ENCODE measurements around the gene HBP1.
"Not testable (repeated sequence)": the region's sequence is repeated elsewhere in the genome, so short reads cannot be mapped to it uniquely, and the experiment has no call there.

The HBP1 gene

DNA sequence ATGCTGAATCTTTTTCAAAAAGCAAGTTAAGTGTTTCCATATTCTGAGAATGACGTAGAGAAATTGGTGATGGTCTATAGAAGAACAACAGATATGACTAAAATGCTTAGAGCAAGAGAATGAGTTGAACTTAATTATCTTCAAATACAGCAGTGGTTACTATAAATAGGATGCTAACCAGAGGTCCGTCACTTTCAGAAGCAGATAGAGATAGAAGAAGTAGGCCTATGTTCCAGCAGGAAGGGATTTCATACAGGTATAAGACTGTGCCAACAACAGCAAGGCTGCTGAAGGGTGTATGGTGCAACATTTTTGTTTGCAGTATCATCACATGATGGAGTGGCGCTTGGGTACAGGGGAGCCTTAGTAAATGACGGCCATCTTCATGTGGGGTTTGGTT is 68.6 kb downstream of the HBP1 start:
- H3K4me3 ChIP-seq (ENCODE audit: low read depth, low read length) = no peak overlapping the region
- DNase-seq (ENCODE audit: low read depth, low spot score) = no peak
- in situ Hi-C loops (cut with HindIII; ENCODE audit: low sequenced_read_pairs) = no loop called here
- TF ChIP-seq, protein P1, sequence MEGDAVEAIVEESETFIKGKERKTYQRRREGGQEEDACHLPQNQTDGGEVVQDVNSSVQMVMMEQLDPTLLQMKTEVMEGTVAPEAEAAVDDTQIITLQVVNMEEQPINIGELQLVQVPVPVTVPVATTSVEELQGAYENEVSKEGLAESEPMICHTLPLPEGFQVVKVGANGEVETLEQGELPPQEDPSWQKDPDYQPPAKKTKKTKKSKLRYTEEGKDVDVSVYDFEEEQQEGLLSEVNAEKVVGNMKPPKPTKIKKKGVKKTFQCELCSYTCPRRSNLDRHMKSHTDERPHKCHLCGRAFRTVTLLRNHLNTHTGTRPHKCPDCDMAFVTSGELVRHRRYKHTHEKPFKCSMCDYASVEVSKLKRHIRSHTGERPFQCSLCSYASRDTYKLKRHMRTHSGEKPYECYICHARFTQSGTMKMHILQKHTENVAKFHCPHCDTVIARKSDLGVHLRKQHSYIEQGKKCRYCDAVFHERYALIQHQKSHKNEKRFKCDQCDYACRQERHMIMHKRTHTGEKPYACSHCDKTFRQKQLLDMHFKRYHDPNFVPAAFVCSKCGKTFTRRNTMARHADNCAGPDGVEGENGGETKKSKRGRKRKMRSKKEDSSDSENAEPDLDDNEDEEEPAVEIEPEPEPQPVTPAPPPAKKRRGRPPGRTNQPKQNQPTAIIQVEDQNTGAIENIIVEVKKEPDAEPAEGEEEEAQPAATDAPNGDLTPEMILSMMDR (IDR thresholded peaks at IDR 0.05; ENCODE audit: low read depth, low read length) = no peak

DNA sequence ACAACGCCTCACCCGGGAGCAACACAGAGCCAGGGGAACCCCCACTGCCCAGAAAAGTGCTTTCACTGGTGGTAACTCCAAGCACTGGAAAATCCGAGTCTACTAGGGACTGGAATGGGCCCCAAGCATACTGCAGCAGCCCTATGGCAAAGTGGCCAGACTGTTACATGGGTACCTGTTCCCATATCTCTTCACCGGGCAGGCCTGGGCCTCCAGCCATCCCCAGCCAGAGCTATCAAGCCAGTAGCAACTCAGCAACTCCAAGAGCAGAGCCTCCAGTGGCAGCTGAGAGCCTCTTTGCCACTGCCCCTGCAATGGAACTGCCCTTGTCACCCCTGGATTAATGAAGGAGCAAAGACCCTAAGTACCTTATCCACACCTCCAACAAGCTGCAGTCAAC is 73.5 kb downstream of the HBP1 start:
- no peak overlapping the region for H3K4me3 ChIP-seq (ENCODE audit: low read depth, low read length)
- TF ChIP-seq, protein P1 (IDR thresholded peaks at IDR 0.05; ENCODE audit: low read depth, low read length) = no peak
- in situ Hi-C loops (cut with HindIII; ENCODE audit: low sequenced_read_pairs) = no loop called here
- DNase-seq (ENCODE audit: low read depth, low spot score) = no peak

DNA sequence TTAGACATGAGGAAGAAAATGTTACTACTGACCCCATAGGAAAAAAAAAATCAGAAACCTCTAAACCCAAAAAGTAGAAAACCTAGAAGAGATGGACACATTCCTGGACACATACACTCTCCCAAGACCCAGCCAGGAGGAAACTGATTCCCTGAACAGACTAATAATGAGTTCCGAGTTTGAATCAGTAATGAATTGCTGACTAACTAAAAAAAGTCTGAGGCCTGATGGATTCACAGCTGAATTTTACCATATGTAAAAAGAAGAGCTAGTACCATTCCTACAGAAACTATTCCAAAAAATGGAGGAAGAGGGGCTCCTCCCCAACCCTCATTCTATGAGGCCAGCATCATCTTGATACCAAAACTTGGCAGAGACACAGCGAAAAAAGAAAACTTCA is 75.8 kb downstream of the HBP1 start:
- no peak overlapping the region for H3K4me3 ChIP-seq (ENCODE audit: low read depth, low read length)
- TF ChIP-seq, protein P1 (IDR thresholded peaks at IDR 0.05; ENCODE audit: low read depth, low read length) = no peak
- no peak for DNase-seq (ENCODE audit: low read depth, low spot score)
- in situ Hi-C loops (cut with HindIII; ENCODE audit: low sequenced_read_pairs) = no loop called here

DNA sequence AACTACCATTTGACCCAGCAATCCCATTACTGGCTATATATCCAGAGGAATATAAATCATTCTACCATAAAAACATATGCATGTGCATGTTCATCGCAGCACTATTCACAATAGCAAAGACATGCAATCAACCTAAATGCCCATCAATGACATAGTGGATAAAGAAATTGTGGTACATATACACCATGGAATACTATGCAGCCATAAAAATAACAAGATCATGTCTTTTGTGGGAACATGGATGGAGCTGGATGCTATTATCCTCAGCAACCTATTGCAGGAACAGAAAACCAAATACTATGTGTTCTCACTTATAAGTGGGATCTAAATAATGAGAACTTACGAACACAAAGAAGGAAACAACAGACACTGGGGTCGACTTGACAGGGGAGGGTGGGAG is 78.0 kb downstream of the HBP1 start:
- in situ Hi-C loops (cut with HindIII; ENCODE audit: low sequenced_read_pairs); DNase-seq (ENCODE audit: low read depth, low spot score); H3K4me3 ChIP-seq (ENCODE audit: low read depth, low read length): not testable (repeated sequence)

DNA sequence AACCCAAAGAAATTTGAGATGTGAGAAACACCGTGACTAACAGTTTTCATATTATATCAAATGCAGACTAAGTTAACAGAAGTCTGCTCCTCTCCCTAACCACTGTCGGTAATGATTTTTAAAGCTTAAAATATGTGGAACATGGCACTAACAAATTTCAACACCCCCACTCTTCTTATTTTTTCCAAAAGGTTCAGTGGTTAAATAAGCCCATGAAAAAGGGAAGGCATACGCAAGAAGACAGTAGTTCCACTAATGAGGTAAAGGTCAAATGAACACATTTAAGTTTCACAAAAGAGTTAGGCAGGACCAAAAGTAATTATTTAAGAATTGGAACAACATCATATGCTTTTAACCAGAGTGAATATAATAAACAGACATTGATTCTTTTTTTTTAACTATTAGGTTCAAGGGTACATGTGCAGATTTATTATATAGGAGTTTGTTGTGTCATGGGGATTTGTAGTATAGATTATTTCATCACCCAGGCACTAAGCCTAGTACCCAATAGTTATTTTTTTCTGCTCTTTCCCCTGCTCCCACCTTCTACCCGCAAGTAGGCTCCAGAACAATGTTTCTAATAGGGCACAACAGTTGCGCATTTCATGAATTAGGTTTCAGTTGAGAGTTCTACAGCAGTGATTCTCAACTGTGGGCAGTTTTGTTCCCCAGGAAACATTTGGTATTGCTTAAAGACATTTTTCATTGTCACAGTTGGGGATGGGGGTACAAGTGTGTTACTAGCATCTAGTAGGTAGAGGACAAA is 79.9 kb downstream of the HBP1 start:
- TF ChIP-seq, protein P1 (IDR thresholded peaks at IDR 0.05; ENCODE audit: low read depth, low read length) = no peak
- DNase-seq (ENCODE audit: low read depth, low spot score) = no peak
- in situ Hi-C loops (cut with HindIII; ENCODE audit: low sequenced_read_pairs) = no loop called here
- H3K4me3 ChIP-seq (ENCODE audit: low read depth, low read length) = no peak overlapping the region

DNA sequence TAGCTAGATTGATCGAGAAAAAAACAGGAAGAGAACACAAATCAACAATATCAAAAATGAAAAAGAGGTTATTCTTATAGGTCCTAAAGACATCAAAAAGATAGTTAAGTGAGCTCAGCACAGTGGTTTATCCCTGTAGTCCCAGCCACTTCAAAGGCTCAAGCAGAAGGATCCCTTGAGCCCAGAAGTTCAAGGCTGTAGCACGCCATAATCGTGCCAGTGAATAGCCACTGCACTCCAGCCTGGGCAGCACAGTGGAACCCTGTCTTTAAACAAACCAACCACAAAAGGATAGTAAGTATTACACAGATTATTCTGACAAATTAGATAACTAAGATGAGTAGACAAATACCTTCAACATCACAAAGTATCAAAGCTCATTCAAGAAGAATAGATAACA is 83.2 kb downstream of the HBP1 start:
- no peak for DNase-seq (ENCODE audit: low read depth, low spot score)
- H3K4me3 ChIP-seq (ENCODE audit: low read depth, low read length) = no peak overlapping the region
- TF ChIP-seq, protein P1 (IDR thresholded peaks at IDR 0.05; ENCODE audit: low read depth, low read length) = no peak
- in situ Hi-C loops (cut with HindIII; ENCODE audit: low sequenced_read_pairs) = no loop called here
